A549 (cell line): ENCODE results near the gene MRPL34. TPM values are rescaled to one million over a fixed set of nuclear protein-coding genes. Genes with fewer than 3 reads are reported as not detected.

ENCODE experiments used
- ATAC-seq, 2 experiments: fragments of 200-7000 bp in 1 of 2; fragments of >200 bp in 1 of 2; cut with Nextera tagmentation in 1 of 2; cut with Tn5 transposase in 1 of 2; 3 replicates each; pipeline versions ENCODE4 v1.8.0 to v1.9.1; 2018 to 2020; ENCODE audit warnings: mild to moderate bottlenecking in 1 of 2, moderate library complexity in 1 of 2
- CTCF ChIA-PET: fragments of 300-600 bp; sonication (Branson Sonifier 250); formaldehyde crosslinking; extraction: SDS; loops from one replicate; lab custom pipeline; 2021; ENCODE audit warnings: antibody characterized with exemption, inconsistent platforms; lab: Yijun Ruan, JAX
- POLR2A ChIA-PET: fragments of 350-600 bp; formaldehyde crosslinking; extraction: SDS; loops from one replicate; lab custom pipeline; 2021; ENCODE audit warnings: antibody characterized with exemption, inconsistent platforms; lab: Yijun Ruan, JAX
- DNase-seq, 2 experiments: peaks; one replicate each; pipeline versions ENCODE4 v3.0.0 to v3.0.0-alpha.2; 2011 to 2016; ENCODE audit warnings: low read depth in 1 of 2, low spot score in 1 of 2
- FAIRE-seq: peaks from 2 replicates; lab custom pipeline; 2011; peaks lifted over from hg19 to GRCh38; lab: Jason Lieb, UNC
- H3K27ac ChIP-seq, 2 experiments: fragments of >200 bp; sonication (Bioruptor Twin); formaldehyde crosslinking; 3 replicates each; pipeline ENCODE4 v1.5.1; 2016 to 2017
- H3K4me1 ChIP-seq: fragments of >200 bp; sonication (Bioruptor Twin); formaldehyde crosslinking; 3 replicates; pipeline ENCODE4 v1.6.1; 2016
- H3K4me2 ChIP-seq: fragments of >200 bp; sonication (Bioruptor Twin); formaldehyde crosslinking; 3 replicates; pipeline ENCODE4 v1.6.1; 2016
- H3K4me3 ChIP-seq: fragments of >200 bp; sonication (Bioruptor Twin); formaldehyde crosslinking; 3 replicates; pipeline ENCODE4 v1.5.1; 2016
- H3K9me3 ChIP-seq: fragments of >200 bp; sonication (Bioruptor Twin); formaldehyde crosslinking; 3 replicates; pipeline ENCODE4 v1.6.1; 2016
- BCL3 ChIP-seq: fragments of >200 bp; sonication (Bioruptor Twin); formaldehyde crosslinking; IDR thresholded peaks from 3 replicates; pipeline ENCODE4 v1.6.1; 2016
- BHLHE40 ChIP-seq: IDR thresholded peaks from 2 replicates; pipeline ENCODE4 v1.6.1; 2012; ENCODE audit warnings: low read depth, low read length, inconsistent platforms
- CBX2 ChIP-seq: fragments of 200-600 bp; sonication (generic); IDR thresholded peaks from 2 replicates; pipeline ENCODE4 v1.6.1; 2016; ENCODE audit warnings: low read depth, mild to moderate bottlenecking, borderline replicate concordance
- CHD2 ChIP-seq: fragments of 150-350 bp; IDR thresholded peaks from 2 replicates; pipeline ENCODE4 v1.6.1; 2014; ENCODE audit warnings: low read length; ENCODE audit not compliant: partially characterized antibody
- CHD4 ChIP-seq: fragments of 200-600 bp; sonication (generic); IDR thresholded peaks from 2 replicates; pipeline ENCODE4 v1.6.1; 2016; ENCODE audit warnings: antibody characterized with exemption, mild to moderate bottlenecking, borderline replicate concordance
- EHF ChIP-seq: fragments of 250-450 bp; sonication (Bioruptor Pico); IDR thresholded peaks from 2 replicates; pipeline ENCODE4 v1.5.0; 2020; ENCODE audit warnings: mild to moderate bottlenecking
- ELK1 ChIP-seq: fragments of 150-350 bp; IDR thresholded peaks from 2 replicates; pipeline ENCODE4 v1.6.1; 2014; ENCODE audit warnings: low read depth, mild to moderate bottlenecking, low read length
- EP300 ChIP-seq, 2 experiments: fragments of >200 bp; sonication (Bioruptor Twin); formaldehyde crosslinking; IDR thresholded peaks; 2 replicates in 1 of 2; 3 replicates in 1 of 2; pipeline ENCODE4 v1.6.1; 2016 to 2017
- ESRRA ChIP-seq: fragments of 150-350 bp; IDR thresholded peaks from 2 replicates; pipeline ENCODE4 v1.6.1; 2014; ENCODE audit warnings: mild to moderate bottlenecking, low read length, borderline replicate concordance
- HES2 ChIP-seq: fragments of >200 bp; sonication (Bioruptor Twin); formaldehyde crosslinking; IDR thresholded peaks from 2 replicates; pipeline ENCODE4 v1.6.1; 2016
- HEYL ChIP-seq: fragments of 250-450 bp; sonication (Bioruptor Pico); IDR thresholded peaks from 2 replicates; pipeline ENCODE4 v1.8.0; 2021; ENCODE audit warnings: mild to moderate bottlenecking, moderate library complexity
- HMGXB4 ChIP-seq: fragments of 250-450 bp; sonication (Bioruptor Pico); IDR thresholded peaks from 2 replicates; pipeline ENCODE4 v1.5.0; 2021; ENCODE audit warnings: mild to moderate bottlenecking, moderate library complexity, borderline replicate concordance
- HOXA7 ChIP-seq: fragments of 250-450 bp; sonication (Bioruptor Pico); IDR thresholded peaks from 2 replicates; pipeline ENCODE4 v1.5.0; 2020; ENCODE audit warnings: mild to moderate bottlenecking, moderate library complexity
- JUNB ChIP-seq: fragments of >200 bp; sonication (Bioruptor Twin); formaldehyde crosslinking; IDR thresholded peaks from 2 replicates; pipeline ENCODE4 v1.6.1; 2016
- MAX ChIP-seq: IDR thresholded peaks from 2 replicates; pipeline ENCODE4 v1.6.1; 2012
- MAZ ChIP-seq: fragments of 150-350 bp; IDR thresholded peaks from 2 replicates; pipeline ENCODE4 v1.6.1; 2014; ENCODE audit warnings: antibody characterized with exemption, low read depth, low read length, borderline replicate concordance
- MYC ChIP-seq: IDR thresholded peaks from 2 replicates; pipeline ENCODE4 v1.6.1; 2012; ENCODE audit warnings: mild to moderate bottlenecking, inconsistent platforms, low read length, improper control_type of control experiment, borderline replicate concordance
- NR3C1 ChIP-seq: fragments of >200 bp; sonication (Bioruptor Twin); formaldehyde crosslinking; IDR thresholded peaks from 3 replicates; pipeline ENCODE4 v1.6.1; 2017
- PBX3 ChIP-seq: IDR thresholded peaks from 2 replicates; pipeline ENCODE4 v1.6.1; 2012
- PHF8 ChIP-seq: fragments of 200-600 bp; sonication (generic); IDR thresholded peaks from 2 replicates; pipeline ENCODE4 v1.6.1; 2016; ENCODE audit warnings: low read depth, mild to moderate bottlenecking, antibody characterized with exemption, moderate library complexity, borderline replicate concordance
- POLR2AphosphoS2 ChIP-seq: conservative IDR thresholded peaks from 2 replicates; pipeline ENCODE4 v1.6.1; 2012; ENCODE audit warnings: low read length, improper control_type of control experiment, inconsistent platforms
- RAD21 ChIP-seq, 2 experiments: fragments of >200 bp in 1 of 2; sonication (Bioruptor Twin) in 1 of 2; formaldehyde crosslinking in 1 of 2; IDR thresholded peaks in 1 of 2; conservative IDR thresholded peaks in 1 of 2; 2 replicates in 1 of 2; 3 replicates in 1 of 2; pipeline ENCODE4 v1.6.1; 2012 to 2018; ENCODE audit warnings: inconsistent platforms in 1 of 2
- REST ChIP-seq: fragments of 200-600 bp; sonication (generic); IDR thresholded peaks from 2 replicates; pipeline ENCODE4 v1.6.1; 2016; ENCODE audit warnings: antibody characterized with exemption, mild to moderate bottlenecking, moderate library complexity
- RFX5 ChIP-seq: fragments of 450-650 bp; IDR thresholded peaks from 2 replicates; pipeline ENCODE4 v1.7.1; 2014; ENCODE audit warnings: antibody characterized with exemption, mild to moderate bottlenecking, moderate library complexity
- SREBF2 ChIP-seq: fragments of 450-650 bp; IDR thresholded peaks from 2 replicates; pipeline ENCODE4 v1.6.1; 2014; ENCODE audit warnings: mild to moderate bottlenecking, moderate library complexity
- TFCP2L1 ChIP-seq: fragments of 250-450 bp; sonication (Bioruptor Pico); IDR thresholded peaks from 2 replicates; pipeline ENCODE4 v1.5.0; 2021; ENCODE audit warnings: mild to moderate bottlenecking
- ZC3H11A ChIP-seq: fragments of 450-650 bp; IDR thresholded peaks from 2 replicates; pipeline ENCODE4 v1.6.1; 2014; ENCODE audit warnings: antibody characterized with exemption, mild to moderate bottlenecking
- ZFP36 ChIP-seq: fragments of 450-650 bp; IDR thresholded peaks from 2 replicates; pipeline ENCODE4 v1.6.1; 2014; ENCODE audit warnings: borderline replicate concordance; ENCODE audit not compliant: partially characterized antibody
- ZNF302 ChIP-seq: fragments of 250-450 bp; sonication (Bioruptor Pico); IDR thresholded peaks from 2 replicates; pipeline ENCODE4 v1.9.0; 2021; ENCODE audit warnings: inconsistent platforms, mild to moderate bottlenecking, moderate library complexity
- WGBS: methylation state at CpG from one replicate; pipeline ENCODE4 v1.1.6; 2017; ENCODE audit errors: missing lambda C conversion rate; 5-methylcytosine and 5-hydroxymethylcytosine counted together
- polyA plus RNA-seq, 4 experiments: library from polyadenylated mRNA; depleted of rRNA in 3 of 4; stranded (reverse); fragments of >200 nt; fragmentation: RNase III in 1 of 4; extraction: RNeasy Plus Mini Kit Qiagen cat#74134 plus additional on column Dnase treatment in 1 of 4; gene quantifications; 2 replicates in 3 of 4; 3 replicates in 1 of 4; pipeline ENCODE4 v1.2.3, GENCODE V29; 2011 to 2017

Gene MRPL34
- polyA plus RNA-seq, 2 of the 4 experiments (the other 2 are of a cell fraction), result 28.1 to 56.1 TPM

- 95% methylated on average over 30 of the region's 40 CpGs for whole genome bisulfite sequencing
- CTCF ChIA-PET, result no interaction called here
Measured at GRCh38 chr19:17319473-17320238, 14.0 kb downstream of the MRPL34 start.

GRCh38 chr19:17320435-17320834, 14.8 kb downstream of the MRPL34 start:
- H3K4me3 ChIP-seq, result no peak overlapping the region
- ATAC-seq, result no peak
- ChIA-PET CTCF (interaction anchor here (1.0 to 1.2 kb wide), 2 partner anchors 8 to 12 kb away, joined by 3 read pairs; no protein-coding TSS in a partner anchor), POLR2A (no interaction called here)
- no peak overlapping the region for H3K4me2 ChIP-seq
- WGBS, result 86% methylated on average over 7 of the region's 11 CpGs
- no peak for DNase-seq
- no peak for FAIRE-seq
- no peaks in the 10 kb centered on the region for H3K9me3 ChIP-seq
- H3K4me1 ChIP-seq, result peaks cover 16% of the 10 kb centered on the region
- H3K27ac ChIP-seq, result no peak overlapping the region
- TF ChIP-seq ELK1 (no peak), EP300 (IDR thresholded peaks at IDR 0.05) (no peak), HES2 (no peak), MAX (no peak), HEYL (CRISPR knock-in tag) (no peak), HOXA7 (CRISPR knock-in tag) (no peak), ZNF302 (CRISPR knock-in tag) (no peak), BHLHE40 (no peak), MYC (no peak), REST (no peak), NR3C1 (no peak), ZFP36 (no peak), MAZ (no peak), RFX5 (no peak), HMGXB4 (CRISPR knock-in tag) (no peak), PBX3 (no peak)
- TF ChIP-seq, all 56 proteins: peak for 0

More at GRCh38 chr19:17319473-17320238, 14.0 kb downstream of the MRPL34 start:
- FAIRE-seq, result no peak
- no peak for DNase-seq
- no peak overlapping the region for H3K4me3 ChIP-seq
- no peak overlapping the region for H3K4me2 ChIP-seq
- POLR2A ChIA-PET, result no interaction called here
- H3K9me3 ChIP-seq, result no peaks in the 10 kb centered on the region
- TF ChIP-seq CHD4, result no peak
- no peak for TF ChIP-seq RFX5
- TF ChIP-seq JUNB, result no peak
- TF ChIP-seq BCL3, result no peak
- no peak for TF ChIP-seq ESRRA
- TF ChIP-seq EHF (CRISPR knock-in tag), result no peak
- no peak for TF ChIP-seq ZC3H11A
- TF ChIP-seq RAD21 (conservative IDR thresholded peaks at IDR 0.05 in 1 of 2, IDR thresholded peaks at IDR 0.05 in 1 of 2), result no peak
- no peak for TF ChIP-seq TFCP2L1 (CRISPR knock-in tag)
- no peak for TF ChIP-seq CHD2
- TF ChIP-seq SREBF2, result no peak
- no peak for TF ChIP-seq PHF8
- no peak for TF ChIP-seq MYC
- no peak for TF ChIP-seq CBX2
- TF ChIP-seq EP300 (IDR thresholded peaks at IDR 0.05), result no peak
- TF ChIP-seq HEYL (CRISPR knock-in tag), result no peak
- TF ChIP-seq POLR2AphosphoS2, result no peak
- H3K4me1 ChIP-seq, result peaks cover 16% of the 10 kb centered on the region
- H3K27ac ChIP-seq, result no peak overlapping the region; a peak in 1 of 6 replicates
- no peak for ATAC-seq
